ENCODE measurements around the gene CCDC78. TPM values are rescaled to one million over a fixed set of nuclear protein-coding genes. Genes with fewer than 3 reads are reported as not detected.

CCDC78 gene
- total and polyA plus RNA-seq, 2 experiments from 2014 or later: 10.5 to 12.6 TPM

DNA sequence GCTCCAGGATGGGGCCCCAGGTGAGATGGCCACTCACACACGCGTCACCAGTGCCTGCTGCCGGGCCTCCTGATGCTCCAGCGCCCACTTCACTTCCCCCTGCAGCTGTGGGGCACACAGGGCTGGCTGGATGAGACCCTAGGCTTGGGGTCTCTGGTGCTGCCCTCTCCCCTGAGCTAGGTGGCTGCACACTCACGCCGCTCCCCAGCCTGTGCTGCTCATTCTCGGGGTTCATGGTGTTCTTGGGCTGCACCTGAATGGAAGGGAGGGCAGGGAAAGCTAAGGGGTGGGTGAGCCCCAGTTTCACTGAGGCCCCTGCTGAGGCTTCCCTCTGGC lies 1.2 kb downstream of the CCDC78 start (continued):
- TF ChIP-seq, protein P1, sequence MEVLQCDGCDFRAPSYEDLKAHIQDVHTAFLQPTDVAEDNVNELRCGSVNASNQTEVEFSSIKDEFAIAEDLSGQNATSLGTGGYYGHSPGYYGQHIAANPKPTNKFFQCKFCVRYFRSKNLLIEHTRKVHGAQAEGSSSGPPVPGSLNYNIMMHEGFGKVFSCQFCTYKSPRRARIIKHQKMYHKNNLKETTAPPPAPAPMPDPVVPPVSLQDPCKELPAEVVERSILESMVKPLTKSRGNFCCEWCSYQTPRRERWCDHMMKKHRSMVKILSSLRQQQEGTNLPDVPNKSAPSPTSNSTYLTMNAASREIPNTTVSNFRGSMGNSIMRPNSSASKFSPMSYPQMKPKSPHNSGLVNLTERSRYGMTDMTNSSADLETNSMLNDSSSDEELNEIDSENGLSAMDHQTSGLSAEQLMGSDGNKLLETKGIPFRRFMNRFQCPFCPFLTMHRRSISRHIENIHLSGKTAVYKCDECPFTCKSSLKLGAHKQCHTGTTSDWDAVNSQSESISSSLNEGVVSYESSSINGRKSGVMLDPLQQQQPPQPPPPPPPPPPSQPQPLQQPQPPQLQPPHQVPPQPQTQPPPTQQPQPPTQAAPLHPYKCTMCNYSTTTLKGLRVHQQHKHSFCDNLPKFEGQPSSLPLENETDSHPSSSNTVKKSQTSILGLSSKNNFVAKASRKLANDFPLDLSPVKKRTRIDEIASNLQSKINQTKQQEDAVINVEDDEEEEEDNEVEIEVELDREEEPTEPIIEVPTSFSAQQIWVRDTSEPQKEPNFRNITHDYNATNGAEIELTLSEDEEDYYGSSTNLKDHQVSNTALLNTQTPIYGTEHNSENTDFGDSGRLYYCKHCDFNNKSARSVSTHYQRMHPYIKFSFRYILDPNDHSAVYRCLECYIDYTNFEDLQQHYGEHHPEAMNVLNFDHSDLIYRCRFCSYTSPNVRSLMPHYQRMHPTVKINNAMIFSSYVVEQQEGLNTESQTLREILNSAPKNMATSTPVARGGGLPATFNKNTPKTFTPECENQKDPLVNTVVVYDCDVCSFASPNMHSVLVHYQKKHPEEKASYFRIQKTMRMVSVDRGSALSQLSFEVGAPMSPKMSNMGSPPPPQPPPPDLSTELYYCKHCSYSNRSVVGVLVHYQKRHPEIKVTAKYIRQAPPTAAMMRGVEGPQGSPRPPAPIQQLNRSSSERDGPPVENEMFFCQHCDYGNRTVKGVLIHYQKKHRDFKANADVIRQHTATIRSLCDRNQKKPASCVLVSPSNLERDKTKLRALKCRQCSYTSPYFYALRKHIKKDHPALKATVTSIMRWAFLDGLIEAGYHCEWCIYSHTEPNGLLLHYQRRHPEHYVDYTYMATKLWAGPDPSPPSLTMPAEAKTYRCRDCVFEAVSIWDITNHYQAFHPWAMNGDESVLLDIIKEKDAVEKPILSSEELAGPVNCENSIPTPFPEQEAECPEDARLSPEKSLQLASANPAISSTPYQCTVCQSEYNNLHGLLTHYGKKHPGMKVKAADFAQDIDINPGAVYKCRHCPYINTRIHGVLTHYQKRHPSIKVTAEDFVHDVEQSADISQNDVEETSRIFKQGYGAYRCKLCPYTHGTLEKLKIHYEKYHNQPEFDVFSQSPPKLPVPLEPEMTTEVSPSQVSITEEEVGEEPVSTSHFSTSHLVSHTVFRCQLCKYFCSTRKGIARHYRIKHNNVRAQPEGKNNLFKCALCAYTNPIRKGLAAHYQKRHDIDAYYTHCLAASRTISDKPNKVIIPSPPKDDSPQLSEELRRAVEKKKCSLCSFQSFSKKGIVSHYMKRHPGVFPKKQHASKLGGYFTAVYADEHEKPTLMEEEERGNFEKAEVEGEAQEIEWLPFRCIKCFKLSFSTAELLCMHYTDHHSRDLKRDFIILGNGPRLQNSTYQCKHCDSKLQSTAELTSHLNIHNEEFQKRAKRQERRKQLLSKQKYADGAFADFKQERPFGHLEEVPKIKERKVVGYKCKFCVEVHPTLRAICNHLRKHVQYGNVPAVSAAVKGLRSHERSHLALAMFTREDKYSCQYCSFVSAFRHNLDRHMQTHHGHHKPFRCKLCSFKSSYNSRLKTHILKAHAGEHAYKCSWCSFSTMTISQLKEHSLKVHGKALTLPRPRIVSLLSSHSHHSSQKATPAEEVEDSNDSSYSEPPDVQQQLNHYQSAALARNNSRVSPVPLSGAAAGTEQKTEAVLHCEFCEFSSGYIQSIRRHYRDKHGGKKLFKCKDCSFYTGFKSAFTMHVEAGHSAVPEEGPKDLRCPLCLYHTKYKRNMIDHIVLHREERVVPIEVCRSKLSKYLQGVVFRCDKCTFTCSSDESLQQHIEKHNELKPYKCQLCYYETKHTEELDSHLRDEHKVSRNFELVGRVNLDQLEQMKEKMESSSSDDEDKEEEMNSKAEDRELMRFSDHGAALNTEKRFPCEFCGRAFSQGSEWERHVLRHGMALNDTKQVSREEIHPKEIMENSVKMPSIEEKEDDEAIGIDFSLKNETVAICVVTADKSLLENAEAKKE (CRISPR knock-in tag; IDR thresholded peaks at IDR 0.05): no peak
- TF ChIP-seq ZNF114 (CRISPR knock-in tag; IDR thresholded peaks at IDR 0.05) (no peak), EZH2 (IDR thresholded peaks at IDR 0.05; ENCODE audit: low read depth, unreplicated experiment) (no peak), NANOG (IDR thresholded peaks at IDR 0.05; ENCODE audit: borderline replicate concordance) (no peak), EZH2phosphoT487 (IDR thresholded peaks at IDR 0.05; ENCODE audit: unreplicated experiment) (no peak), JUNB (IDR thresholded peaks at IDR 0.05; ENCODE audit: unreplicated experiment) (no peak), ZNF331 (CRISPR knock-in tag; IDR thresholded peaks at IDR 0.05; ENCODE audit: low read depth) (no peak)
- TF ChIP-seq, protein P2, sequence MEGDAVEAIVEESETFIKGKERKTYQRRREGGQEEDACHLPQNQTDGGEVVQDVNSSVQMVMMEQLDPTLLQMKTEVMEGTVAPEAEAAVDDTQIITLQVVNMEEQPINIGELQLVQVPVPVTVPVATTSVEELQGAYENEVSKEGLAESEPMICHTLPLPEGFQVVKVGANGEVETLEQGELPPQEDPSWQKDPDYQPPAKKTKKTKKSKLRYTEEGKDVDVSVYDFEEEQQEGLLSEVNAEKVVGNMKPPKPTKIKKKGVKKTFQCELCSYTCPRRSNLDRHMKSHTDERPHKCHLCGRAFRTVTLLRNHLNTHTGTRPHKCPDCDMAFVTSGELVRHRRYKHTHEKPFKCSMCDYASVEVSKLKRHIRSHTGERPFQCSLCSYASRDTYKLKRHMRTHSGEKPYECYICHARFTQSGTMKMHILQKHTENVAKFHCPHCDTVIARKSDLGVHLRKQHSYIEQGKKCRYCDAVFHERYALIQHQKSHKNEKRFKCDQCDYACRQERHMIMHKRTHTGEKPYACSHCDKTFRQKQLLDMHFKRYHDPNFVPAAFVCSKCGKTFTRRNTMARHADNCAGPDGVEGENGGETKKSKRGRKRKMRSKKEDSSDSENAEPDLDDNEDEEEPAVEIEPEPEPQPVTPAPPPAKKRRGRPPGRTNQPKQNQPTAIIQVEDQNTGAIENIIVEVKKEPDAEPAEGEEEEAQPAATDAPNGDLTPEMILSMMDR (conservative IDR thresholded peaks at IDR 0.05; ENCODE audit: low read depth in 2 of 2): no peak
- TF ChIP-seq, protein P3, sequence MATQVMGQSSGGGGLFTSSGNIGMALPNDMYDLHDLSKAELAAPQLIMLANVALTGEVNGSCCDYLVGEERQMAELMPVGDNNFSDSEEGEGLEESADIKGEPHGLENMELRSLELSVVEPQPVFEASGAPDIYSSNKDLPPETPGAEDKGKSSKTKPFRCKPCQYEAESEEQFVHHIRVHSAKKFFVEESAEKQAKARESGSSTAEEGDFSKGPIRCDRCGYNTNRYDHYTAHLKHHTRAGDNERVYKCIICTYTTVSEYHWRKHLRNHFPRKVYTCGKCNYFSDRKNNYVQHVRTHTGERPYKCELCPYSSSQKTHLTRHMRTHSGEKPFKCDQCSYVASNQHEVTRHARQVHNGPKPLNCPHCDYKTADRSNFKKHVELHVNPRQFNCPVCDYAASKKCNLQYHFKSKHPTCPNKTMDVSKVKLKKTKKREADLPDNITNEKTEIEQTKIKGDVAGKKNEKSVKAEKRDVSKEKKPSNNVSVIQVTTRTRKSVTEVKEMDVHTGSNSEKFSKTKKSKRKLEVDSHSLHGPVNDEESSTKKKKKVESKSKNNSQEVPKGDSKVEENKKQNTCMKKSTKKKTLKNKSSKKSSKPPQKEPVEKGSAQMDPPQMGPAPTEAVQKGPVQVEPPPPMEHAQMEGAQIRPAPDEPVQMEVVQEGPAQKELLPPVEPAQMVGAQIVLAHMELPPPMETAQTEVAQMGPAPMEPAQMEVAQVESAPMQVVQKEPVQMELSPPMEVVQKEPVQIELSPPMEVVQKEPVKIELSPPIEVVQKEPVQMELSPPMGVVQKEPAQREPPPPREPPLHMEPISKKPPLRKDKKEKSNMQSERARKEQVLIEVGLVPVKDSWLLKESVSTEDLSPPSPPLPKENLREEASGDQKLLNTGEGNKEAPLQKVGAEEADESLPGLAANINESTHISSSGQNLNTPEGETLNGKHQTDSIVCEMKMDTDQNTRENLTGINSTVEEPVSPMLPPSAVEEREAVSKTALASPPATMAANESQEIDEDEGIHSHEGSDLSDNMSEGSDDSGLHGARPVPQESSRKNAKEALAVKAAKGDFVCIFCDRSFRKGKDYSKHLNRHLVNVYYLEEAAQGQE (IDR thresholded peaks at IDR 0.05; ENCODE audit: unreplicated experiment): no peak

All from GM23338 (cell line).